Esophagus (tissue), 2 donors: ENCODE measurements around the gene MSH6. TPM values are rescaled to one million over a fixed set of nuclear protein-coding genes. Genes with fewer than 3 reads are reported as not detected.

Experiments used
- H3K27ac ChIP-seq, 2 donors: one replicate each; pipeline ENCODE4 v1.5.1; 2013; ENCODE audit warnings: low read depth in 2 of 2, mild to moderate bottlenecking in 2 of 2, inconsistent platforms in 1 of 2, low read length in 1 of 2, moderate library complexity in 1 of 2
- H3K27me3 ChIP-seq, 2 donors: one replicate each; pipeline ENCODE4 v1.6.1; 2013; ENCODE audit warnings: low read length in 2 of 2, control low read depth in 1 of 2, mild to moderate bottlenecking in 1 of 2; ENCODE audit not compliant: insufficient read depth in 2 of 2, control insufficient read depth in 1 of 2
- H3K36me3 ChIP-seq, 2 donors: one replicate each; pipeline ENCODE4 v1.6.1; 2013; ENCODE audit warnings: low read length in 1 of 2; ENCODE audit not compliant: control insufficient read depth in 2 of 2, insufficient read depth in 2 of 2
- H3K4me1 ChIP-seq, 2 donors: one replicate each; pipeline ENCODE4 v1.6.1; 2013; ENCODE audit warnings: low read length in 1 of 2; ENCODE audit not compliant: control insufficient read depth in 2 of 2, insufficient read depth in 2 of 2
- H3K4me3 ChIP-seq, 2 donors: one replicate each; pipeline ENCODE4 v1.5.1; 2013; ENCODE audit warnings: low read length in 2 of 2, mild to moderate bottlenecking in 2 of 2, low read depth in 1 of 2, moderate library complexity in 1 of 2
- H3K9me3 ChIP-seq, 2 donors: one replicate each; pipeline ENCODE4 v1.6.1; 2013; ENCODE audit warnings: mild to moderate bottlenecking in 2 of 2, low read depth in 1 of 2, low read length in 1 of 2, moderate library complexity in 1 of 2; ENCODE audit not compliant: control insufficient read depth in 2 of 2, insufficient read depth in 1 of 2
- WGBS, 2 donors: extraction: QIAGEN DNeasy Blood & Tissue Kit; methylation state at CpG; one replicate each; pipeline ENCODE4 v1.1.7; 2013; 5-methylcytosine and 5-hydroxymethylcytosine counted together
- polyA plus RNA-seq, 2 donors: library from polyadenylated mRNA; stranded (reverse); fragments of 200-250 nt; gene quantifications; one replicate each; pipeline ENCODE4 v1.2.3, GENCODE V29; 2013
- donor health status: healthy with polysubstance abuse.
- donor health status: Bipolar disorder and iron deficiency.

The MSH6 gene
- polyA plus RNA-seq, 2 donors, result 5.3 to 12.2 TPM

DNA sequence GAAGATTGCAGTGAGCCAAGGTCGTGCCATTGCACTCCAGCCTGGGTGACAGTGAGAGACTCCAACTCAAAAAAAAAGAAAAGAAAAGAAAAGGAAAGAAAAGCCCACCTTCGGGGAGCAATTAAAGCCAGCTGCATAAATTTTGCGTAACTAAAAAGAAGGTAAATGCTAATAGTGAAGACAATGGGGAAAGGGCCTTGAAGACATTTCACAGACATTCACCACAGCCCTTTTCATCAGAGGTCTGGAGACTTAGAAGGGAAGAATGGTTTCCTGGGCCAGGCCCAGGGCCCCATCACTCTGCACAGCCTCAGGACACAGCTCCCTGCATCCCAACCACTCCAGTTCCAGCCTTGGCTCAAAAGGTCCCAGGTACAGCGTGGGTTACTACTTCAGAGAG, 35.1 kb upstream of the MSH6 start:
- Histone ChIP-seq H3K4me1 (no peaks in the 10 kb centered on the region), H3K36me3 (no peaks in the 10 kb centered on the region), H3K27ac (no peak overlapping the region), H3K4me3 (no peak overlapping the region), H3K9me3 (no peaks in the 10 kb centered on the region), H3K27me3 (no peaks in the 10 kb centered on the region)
- WGBS, 2 donors, result 83 to 86% methylated on average over 4 of the region's 4 CpGs

DNA sequence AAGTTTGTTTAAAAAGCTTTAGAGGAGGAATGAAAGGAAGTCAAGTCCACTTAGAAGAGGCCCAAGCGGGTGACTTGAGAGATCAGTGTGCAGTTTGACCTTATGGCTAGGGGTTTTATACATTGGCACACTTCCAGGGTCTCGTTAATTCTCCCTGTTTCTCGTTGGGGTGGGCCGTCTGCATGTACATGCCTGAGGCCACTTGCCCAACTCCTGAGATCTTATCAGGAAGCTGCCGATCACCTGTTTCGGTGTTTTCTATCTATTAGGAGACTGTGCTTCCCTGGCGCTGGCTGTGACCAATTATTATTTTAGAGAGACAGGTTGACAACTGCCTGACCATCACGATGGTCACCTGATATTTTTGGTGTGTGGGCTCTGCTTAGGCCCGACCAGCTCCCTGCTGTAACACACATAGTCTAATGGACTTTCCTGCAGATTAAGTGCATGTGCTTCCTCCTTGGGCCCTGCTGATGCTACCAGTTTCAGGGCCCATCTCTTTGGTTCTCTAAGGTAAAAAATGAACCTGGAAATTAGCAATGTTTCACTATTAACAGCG, 31.0 kb upstream of the MSH6 start:
- WGBS, 2 donors, result 69 to 73% methylated on average over 10 of the region's 10 CpGs
- Histone ChIP-seq H3K9me3 (no peaks in the 10 kb centered on the region), H3K4me1 (no peaks in the 10 kb centered on the region), H3K4me3 (no peak overlapping the region), H3K27me3 (no peaks in the 10 kb centered on the region), H3K36me3 (no peaks in the 10 kb centered on the region), H3K27ac (no peak overlapping the region)

DNA sequence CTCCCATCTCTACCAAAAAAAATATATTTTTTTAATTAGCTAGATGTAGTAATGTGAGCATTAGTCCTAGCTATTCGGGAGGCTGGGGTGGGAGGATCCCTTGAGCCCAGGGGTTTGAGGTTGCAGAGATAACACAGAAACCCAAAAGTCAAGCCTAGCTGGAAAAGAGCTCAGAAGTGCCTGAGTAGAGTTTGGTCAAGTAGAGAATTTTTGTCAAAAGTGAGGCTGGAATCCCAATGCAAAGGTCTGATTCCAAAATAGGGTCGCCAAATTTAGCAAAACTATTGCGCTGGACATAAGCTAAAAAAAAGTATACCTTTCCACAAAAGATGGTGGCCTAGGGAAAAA, 15.5 kb upstream of the MSH6 start:
- Histone ChIP-seq H3K27ac (no peak overlapping the region), H3K36me3 (no peaks in the 10 kb centered on the region), H3K4me3 (no peak overlapping the region), H3K4me1 (no peaks in the 10 kb centered on the region), H3K27me3 (no peaks in the 10 kb centered on the region), H3K9me3 (no peaks in the 10 kb centered on the region)
- 54% methylated on average over 3 of the region's 3 CpGs for WGBS, 2 donors

DNA sequence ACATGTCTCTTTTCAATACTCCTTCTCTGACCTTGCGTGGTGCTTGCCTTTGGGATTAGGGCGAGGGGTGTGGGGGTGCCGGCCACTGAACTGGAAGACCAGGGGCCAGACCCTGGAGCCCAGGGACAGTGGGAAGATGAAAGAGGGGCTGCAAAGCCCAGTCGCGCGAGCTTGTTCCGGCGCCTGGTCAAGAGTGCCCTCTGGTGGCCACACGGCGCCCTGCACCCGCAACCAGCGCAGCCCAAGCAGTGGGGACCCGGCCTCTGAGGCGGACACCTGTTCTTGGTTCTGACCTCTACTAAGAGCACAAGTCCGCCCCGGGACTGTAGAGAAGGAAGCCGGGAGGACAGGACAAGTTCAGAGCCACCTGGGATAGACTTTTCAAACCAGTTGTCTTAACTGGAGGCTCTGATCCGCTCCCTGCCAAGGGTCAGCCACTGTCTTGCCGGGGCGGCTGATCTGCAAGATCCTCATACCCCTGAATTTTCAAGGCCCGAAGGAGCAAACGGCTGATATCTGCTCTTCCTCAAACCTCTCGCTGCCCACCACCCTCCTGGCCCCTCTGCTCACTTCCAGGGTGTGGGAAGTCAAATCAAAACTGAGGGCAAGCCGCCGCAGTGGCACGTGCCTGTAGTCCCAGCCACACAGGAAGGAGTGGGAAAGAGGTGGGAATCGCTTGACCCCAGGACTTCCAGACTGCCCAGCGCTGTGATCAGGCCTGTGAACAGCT, 14.9 kb upstream of the MSH6 start:
- 27% methylated on average over 28 of the region's 28 CpGs for WGBS, 2 donors
- no peaks in the 10 kb centered on the region for H3K9me3 ChIP-seq

DNA sequence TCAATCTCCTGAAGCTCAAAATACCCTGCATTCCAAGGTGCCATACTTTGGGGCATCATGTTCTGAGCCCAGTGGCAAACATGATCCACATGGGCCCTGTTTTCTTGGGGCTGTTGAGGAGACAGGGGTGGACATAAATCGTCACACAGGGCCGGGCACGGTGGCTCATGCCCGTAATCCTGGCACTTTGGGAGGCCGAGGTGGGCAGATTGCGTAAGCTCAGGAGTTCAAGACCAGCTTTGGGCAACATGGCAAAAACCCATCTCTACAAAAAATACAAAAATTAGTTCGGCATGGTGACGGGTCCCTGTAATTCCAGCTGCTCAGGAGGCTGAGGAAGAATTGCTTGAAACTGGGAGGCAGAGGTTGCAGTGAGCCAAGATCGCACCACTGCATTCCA, 13.6 kb upstream of the MSH6 start:
- 89 to 95% methylated on average over 9 of the region's 9 CpGs for WGBS, 2 donors
- Histone ChIP-seq H3K9me3 (no peaks in the 10 kb centered on the region), H3K4me1 (no peaks in the 10 kb centered on the region), H3K27me3 (no peaks in the 10 kb centered on the region), H3K4me3 (no peak overlapping the region), H3K36me3 (no peaks in the 10 kb centered on the region), H3K27ac (no peak overlapping the region)

More for the DNA sequence above, 14.9 kb upstream of the MSH6 start:
- Histone ChIP-seq H3K27me3 (no peaks in the 10 kb centered on the region), H3K27ac (no peak overlapping the region), H3K4me3 (no peak overlapping the region), H3K36me3 (no peaks in the 10 kb centered on the region), H3K4me1 (no peaks in the 10 kb centered on the region)

DNA sequence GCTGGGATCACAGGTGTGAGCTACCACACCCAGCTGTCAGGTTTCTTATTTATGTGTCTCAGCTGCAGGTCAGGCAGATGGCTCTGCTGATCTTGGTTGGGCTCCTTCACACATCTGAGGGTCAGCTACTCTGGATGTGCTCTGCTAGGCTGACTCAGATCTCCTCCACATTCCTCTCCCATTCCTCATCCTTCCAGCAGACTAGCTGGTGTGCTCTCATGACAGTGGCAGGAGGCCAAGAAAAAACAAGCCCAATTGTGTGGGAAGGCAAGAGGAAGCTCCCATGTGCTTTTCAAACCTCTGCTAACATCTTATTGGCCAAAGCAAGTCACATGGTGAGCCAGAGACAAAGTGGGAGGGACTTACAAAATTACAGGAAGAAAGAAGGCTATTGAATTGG, 11.7 kb upstream of the MSH6 start:
- H3K27me3 ChIP-seq, result no peaks in the 10 kb centered on the region
- H3K9me3 ChIP-seq, result no peaks in the 10 kb centered on the region
- H3K4me1 ChIP-seq, result no peaks in the 10 kb centered on the region
- no peaks in the 10 kb centered on the region for H3K36me3 ChIP-seq
- H3K4me3 ChIP-seq, result no peak overlapping the region
- no peak overlapping the region for H3K27ac ChIP-seq

DNA sequence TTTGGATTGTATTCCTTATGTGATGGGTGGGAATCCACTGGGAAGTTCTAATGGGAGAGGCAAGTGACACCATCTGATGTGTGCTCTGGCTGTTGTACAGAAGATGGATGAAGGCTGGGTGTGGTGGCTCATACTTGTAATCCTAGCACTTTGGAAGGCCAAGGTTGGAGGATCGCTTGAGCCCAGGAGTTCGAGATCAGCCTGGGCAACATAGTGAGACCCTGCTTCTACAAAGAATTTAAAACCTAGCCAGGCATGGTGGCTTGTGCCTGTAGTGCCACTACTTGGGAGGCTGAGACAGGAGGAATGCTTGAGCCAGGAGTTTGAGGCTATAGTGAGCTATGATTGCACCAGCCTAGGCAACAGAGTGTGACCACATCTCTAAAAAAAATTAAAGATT, 10.6 kb upstream of the MSH6 start:
- WGBS, 2 donors, result 97 to 98% methylated on average over 2 of the region's 2 CpGs

DNA sequence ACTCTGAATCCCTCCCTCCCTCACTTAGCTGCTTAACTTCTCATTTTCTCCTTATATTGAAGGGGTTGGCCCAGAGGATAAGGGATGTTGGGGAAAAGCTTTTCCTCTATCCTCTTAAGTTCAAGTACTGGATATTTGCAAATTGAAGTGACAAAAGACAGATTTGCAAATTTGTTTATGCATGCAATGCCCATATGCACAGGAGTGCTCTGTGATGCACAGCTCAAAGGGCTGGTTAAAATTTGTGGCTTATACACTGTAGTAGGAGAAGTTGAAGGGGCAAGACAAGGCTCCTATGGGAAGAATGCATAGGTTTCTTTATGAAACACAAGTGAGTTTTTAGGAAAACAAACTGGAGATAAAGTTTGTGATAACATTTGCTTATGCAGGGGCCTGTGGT, 8.4 kb upstream of the MSH6 start:
- Histone ChIP-seq H3K9me3 (no peaks in the 10 kb centered on the region), H3K4me3 (no peak overlapping the region), H3K27me3 (no peaks in the 10 kb centered on the region), H3K27ac (no peak overlapping the region), H3K36me3 (no peaks in the 10 kb centered on the region), H3K4me1 (no peaks in the 10 kb centered on the region)

More for the DNA sequence above, 10.6 kb upstream of the MSH6 start:
- H3K36me3 ChIP-seq, result no peaks in the 10 kb centered on the region
- H3K4me3 ChIP-seq, result no peak overlapping the region
- no peaks in the 10 kb centered on the region for H3K27me3 ChIP-seq
- H3K9me3 ChIP-seq, result no peaks in the 10 kb centered on the region
- no peak overlapping the region for H3K27ac ChIP-seq
- no peaks in the 10 kb centered on the region for H3K4me1 ChIP-seq

DNA sequence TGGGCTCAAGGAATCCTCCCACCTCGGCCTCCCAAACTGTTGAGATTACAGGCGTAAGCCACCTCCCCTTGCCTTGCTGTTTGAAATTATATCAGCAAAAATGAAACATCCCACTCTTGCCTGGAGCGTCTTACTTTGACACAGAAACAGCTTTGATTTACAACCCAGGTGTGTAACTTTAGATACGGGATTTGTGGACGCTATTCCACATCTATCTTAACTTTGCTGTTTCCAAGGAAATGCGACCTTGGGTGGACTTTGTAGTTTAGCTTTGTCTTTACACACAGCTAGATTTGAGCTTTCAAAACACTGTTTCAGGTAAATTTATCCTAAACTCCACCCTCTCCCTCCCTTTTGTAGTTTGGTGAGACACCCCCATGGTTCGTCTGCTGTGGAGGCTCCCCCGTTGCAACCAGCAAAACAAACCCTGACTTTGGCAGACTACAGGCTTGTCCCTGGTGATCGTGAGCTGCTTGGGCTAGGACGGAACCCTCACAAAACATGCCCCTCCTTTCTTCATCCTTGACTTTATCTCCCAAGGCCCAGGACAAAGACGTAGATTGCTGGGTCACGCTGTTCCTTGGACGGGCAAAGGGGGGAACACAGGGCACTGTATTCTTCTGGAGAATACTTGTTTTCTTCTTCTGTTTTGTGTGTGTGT, 5.5 kb upstream of the MSH6 start:
- 67 to 84% methylated on average over 13 of the region's 13 CpGs for WGBS, 2 donors
- H3K27me3 ChIP-seq, result no peaks in the 10 kb centered on the region
- no peaks in the 10 kb centered on the region for H3K36me3 ChIP-seq
- H3K4me3 ChIP-seq, result no peak overlapping the region
- no peaks in the 10 kb centered on the region for H3K9me3 ChIP-seq
- no peaks in the 10 kb centered on the region for H3K4me1 ChIP-seq
- no peak overlapping the region for H3K27ac ChIP-seq
